GM18508 (cell line): ENCODE data around the gene JAM2.
A peak's percentile ranks its signal among the peaks of the same experiment; 100 is the strongest.
"Not testable (repeated sequence)": the region's sequence is repeated elsewhere in the genome, so short reads cannot be mapped to it uniquely, and the experiment has no call there.

Experiments
- ATAC-seq: cut with Tn5 transposase; IDR thresholded peaks from one replicate; pipeline ENCODE4 v1.9.1; 2021; ENCODE audit warnings: moderate number of reproducible peaks; ENCODE audit not compliant: insufficient read depth, unreplicated experiment

JAM2 gene

GRCh38 chr21:25709684-25710265, 70.7 kb downstream of the JAM2 start:
- no peak for ATAC-seq

GRCh38 chr21:25710550-25710949, 71.5 kb downstream of the JAM2 start:
- no peak for ATAC-seq

- not testable (repeated sequence) for ATAC-seq
These were observed 75.0 kb downstream of the JAM2 start for GRCh38 chr21:25714066-25714465.

- no peak for ATAC-seq
These were observed 78.6 kb downstream of the JAM2 start for GRCh38 chr21:25717491-25718147.

GRCh38 chr21:25721987-25722386, 82.9 kb downstream of the JAM2 start:
- ATAC-seq: no peak

- no peak for ATAC-seq
These were observed 83.6 kb downstream of the JAM2 start for GRCh38 chr21:25722631-25723030.

- ATAC-seq: no peak
These were observed 93.2 kb downstream of the JAM2 start for GRCh38 chr21:25732091-25732760.

- ATAC-seq: no peak
These were observed 95.0 kb downstream of the JAM2 start for GRCh38 chr21:25733859-25734653.

GRCh38 chr21:25734654-25734903, 95.5 kb downstream of the JAM2 start:
- peak; percentile 6 for ATAC-seq

GRCh38 chr21:25734904-25735645, 96.0 kb downstream of the JAM2 start, which contains the start of the genes ATP5PF and GABPA:
ATP5PF (minus strand) TSS chr21:25734904; CDS start chr21:25729794, 5,110 bp downstream.
GABPA (plus strand) TSS chr21:25734972; CDS start chr21:25741599, 6,627 bp downstream.
- peak; percentile 89 for ATAC-seq

- ATAC-seq: no peak
These were observed 96.9 kb downstream of the JAM2 start for GRCh38 chr21:25735646-25736597.

- no peak for ATAC-seq
These were observed 98.4 kb downstream of the JAM2 start for GRCh38 chr21:25737421-25737820.

GRCh38 chr21:25742900-25743299, 103.8 kb downstream of the JAM2 start:
- no peak for ATAC-seq

GRCh38 chr21:25744854-25745253, 105.8 kb downstream of the JAM2 start:
- no peak for ATAC-seq

- ATAC-seq: no peak
These were observed 111.0 kb downstream of the JAM2 start for GRCh38 chr21:25750085-25750484.

GRCh38 chr21:25752416-25752815, 113.4 kb downstream of the JAM2 start:
- no peak for ATAC-seq

- no peak for ATAC-seq
These were observed 117.3 kb downstream of the JAM2 start for GRCh38 chr21:25756190-25756932.

GRCh38 chr21:25757531-25757930, 118.5 kb downstream of the JAM2 start:
- no peak for ATAC-seq

- ATAC-seq: no peak
These were observed 120.5 kb downstream of the JAM2 start for GRCh38 chr21:25759573-25759972.
